GM12878 (cell line): Measurements from ENCODE around the gene HS6ST1. TPM values are rescaled to one million over a fixed set of nuclear protein-coding genes. Genes with fewer than 3 reads are reported as not detected.

ENCODE experiments used
- ATAC-seq: fragments of 200-7000 bp; cut with Tn5 transposase; 3 replicates; pipeline ENCODE4 v1.9.1; 2020; ENCODE audit warnings: mild to moderate bottlenecking, moderate library complexity
- BruUV-seq: library from RNA; stranded (reverse); fragments of 400-500 nt; replicated peaks from 2 replicates; lab custom pipeline; 2021; lab: Mats Ljungman, UMichigan
- CTCF ChIA-PET: fragments of 300-600 bp; sonication (Branson Sonifier 250); formaldehyde crosslinking; extraction: SDS; loops from one replicate; lab custom pipeline; 2021; ENCODE audit warnings: inconsistent platforms; lab: Yijun Ruan, JAX
- POLR2A ChIA-PET: fragments of 350-600 bp; formaldehyde crosslinking; extraction: SDS; loops from one replicate; lab custom pipeline; 2021; ENCODE audit warnings: inconsistent platforms; lab: Charles Lee
- RAD21 ChIA-PET: fragments of 300-600 bp; sonication (Branson Sonifier 250); formaldehyde crosslinking; loops from one replicate; lab custom pipeline; 2023; ENCODE audit warnings: antibody characterized with exemption; ENCODE audit not compliant: unreplicated experiment; lab: Charles Lee
- SMC1A ChIA-PET: fragments of 300-600 bp; sonication (Branson Sonifier 250); formaldehyde crosslinking; loops from one replicate; lab custom pipeline; 2023; ENCODE audit not compliant: unreplicated experiment, uncharacterized antibody; lab: Charles Lee
- DNase-seq: peaks from one replicate; pipeline ENCODE4 v3.0.0-alpha.2; 2011; ENCODE audit warnings: low read depth, low spot score
- FAIRE-seq: peaks from 3 replicates; lab custom pipeline; 2011; peaks lifted over from hg19 to GRCh38; lab: Jason Lieb, UNC
- H2AFZ ChIP-seq: 2 replicates; pipeline ENCODE4 v1.6.0; 2011; ENCODE audit warnings: low read depth, low read length, control low read depth; ENCODE audit not compliant: control insufficient read depth
- H3K27ac ChIP-seq: 2 replicates; pipeline ENCODE4 v1.5.1; 2011; ENCODE audit warnings: control low read depth; ENCODE audit not compliant: control insufficient read depth, insufficient read depth
- H3K27me3 ChIP-seq, 2 experiments: replicated peaks in 1 of 2; 2 replicates each; pipeline versions ENCODE4 v1.6.0 to v1.6.1; 2011; ENCODE audit warnings: low read length in 1 of 2; ENCODE audit not compliant: control insufficient read depth in 2 of 2, insufficient read depth in 2 of 2
- H3K36me3 ChIP-seq, 2 experiments: 2 replicates each; pipeline ENCODE4 v1.5.1; 2011; ENCODE audit warnings: low read length in 1 of 2; ENCODE audit not compliant: control insufficient read depth in 2 of 2, insufficient read depth in 2 of 2
- H3K4me1 ChIP-seq: 2 replicates; pipeline ENCODE4 v1.6.1; 2011; ENCODE audit warnings: mild to moderate bottlenecking, low read length, moderate library complexity, mixed read lengths; ENCODE audit not compliant: control insufficient read depth, insufficient read depth
- H3K4me2 ChIP-seq: 2 replicates; pipeline ENCODE4 v1.6.0; 2011; ENCODE audit warnings: control low read depth; ENCODE audit not compliant: control insufficient read depth, insufficient read depth
- H3K4me3 ChIP-seq: fragments of 200-600 bp; sonication (generic); 2 replicates; pipeline ENCODE4 v1.5.1; 2016
- H3K79me2 ChIP-seq: 2 replicates; pipeline ENCODE4 v1.6.0; 2011; ENCODE audit warnings: low read length; ENCODE audit not compliant: control insufficient read depth, insufficient read depth
- H3K9ac ChIP-seq: 2 replicates; pipeline ENCODE4 v1.8.0; 2011; ENCODE audit warnings: low read length, control low read depth, mixed read lengths; ENCODE audit not compliant: control insufficient read depth, insufficient read depth
- H3K9me3 ChIP-seq: replicated peaks from 3 replicates; pipeline ENCODE4 v1.5.1; 2011; ENCODE audit warnings: mild to moderate bottlenecking, low read length; ENCODE audit not compliant: control insufficient read depth, insufficient read depth
- H4K20me1 ChIP-seq: 2 replicates; pipeline ENCODE4 v1.6.0; 2011; ENCODE audit not compliant: control insufficient read depth, insufficient read depth
- BHLHE40 ChIP-seq, 2 experiments: fragments of 450-650 bp in 1 of 2; IDR thresholded peaks; 2 replicates each; pipeline ENCODE4 v1.6.1; 2011 to 2017; ENCODE audit warnings: low read depth in 2 of 2, borderline replicate concordance in 1 of 2, improper control_type of control experiment in 1 of 2, low read length in 1 of 2, mild to moderate bottlenecking in 1 of 2
- CHD4 ChIP-seq: fragments of 200-600 bp; sonication (generic); IDR thresholded peaks from 2 replicates; pipeline ENCODE4 v1.6.1; 2016; ENCODE audit warnings: mild to moderate bottlenecking
- CREB1 ChIP-seq: IDR thresholded peaks from 2 replicates; pipeline ENCODE4 v1.6.1; 2012; ENCODE audit warnings: low read depth, mild to moderate bottlenecking, inconsistent platforms
- EGR1 ChIP-seq, 2 experiments: IDR thresholded peaks; 1 replicate in 1 of 2; 2 replicates in 1 of 2; pipeline ENCODE4 v1.6.1; 2011 to 2012; ENCODE audit warnings: low read depth in 2 of 2, low read length in 2 of 2, borderline replicate concordance in 1 of 2, mild to moderate bottlenecking in 1 of 2, moderate library complexity in 1 of 2
- FOXM1 ChIP-seq: IDR thresholded peaks from 2 replicates; pipeline ENCODE4 v1.6.1; 2012; ENCODE audit warnings: low read depth, mild to moderate bottlenecking, inconsistent platforms, low read length, moderate library complexity
- HCFC1 ChIP-seq: fragments of 150-350 bp; IDR thresholded peaks from 2 replicates; pipeline ENCODE4 v1.6.1; 2014; ENCODE audit warnings: low read length
- LARP7 ChIP-seq: fragments of 450-650 bp; IDR thresholded peaks from 2 replicates; pipeline ENCODE4 v1.6.1; 2017; ENCODE audit warnings: mild to moderate bottlenecking
- MEF2A ChIP-seq: IDR thresholded peaks from 2 replicates; pipeline ENCODE4 v1.6.1; 2011; ENCODE audit warnings: low read depth, mild to moderate bottlenecking, low read length, moderate library complexity; ENCODE audit not compliant: insufficient read depth
- MEF2B ChIP-seq: fragments of 450-650 bp; IDR thresholded peaks from 2 replicates; pipeline ENCODE4 v1.6.1; 2018; ENCODE audit warnings: mild to moderate bottlenecking, moderate library complexity; ENCODE audit not compliant: partially characterized antibody, poor library complexity, severe bottlenecking
- RELB ChIP-seq: fragments of 450-650 bp; IDR thresholded peaks from 2 replicates; pipeline ENCODE4 v1.6.1; 2017; ENCODE audit warnings: low read depth, mild to moderate bottlenecking, moderate library complexity
- SREBF1 ChIP-seq: IDR thresholded peaks from 2 replicates; pipeline ENCODE4 v1.6.1; 2012; ENCODE audit warnings: mild to moderate bottlenecking, low read length
- SUZ12 ChIP-seq: fragments of 200-600 bp; sonication (generic); IDR thresholded peaks from one replicate; pipeline ENCODE4 v1.6.1; 2018; ENCODE audit warnings: antibody characterized with exemption, mild to moderate bottlenecking; ENCODE audit not compliant: unreplicated experiment
- USF1 ChIP-seq: IDR thresholded peaks from 2 replicates; pipeline ENCODE4 v1.6.1; 2011; ENCODE audit warnings: borderline replicate concordance, low read depth, mild to moderate bottlenecking, moderate library complexity, mixed read lengths, low read length; ENCODE audit not compliant: insufficient read depth; ENCODE audit errors: extremely low read length
- ZNF217 ChIP-seq: fragments of 450-650 bp; IDR thresholded peaks from 2 replicates; pipeline ENCODE4 v1.6.1; 2017; ENCODE audit warnings: antibody characterized with exemption, mild to moderate bottlenecking
- ZNF622 ChIP-seq: fragments of 450-650 bp; IDR thresholded peaks from 2 replicates; pipeline ENCODE4 v1.6.1; 2017; ENCODE audit warnings: mild to moderate bottlenecking, inconsistent platforms
- ZSCAN29 ChIP-seq: fragments of 450-650 bp; IDR thresholded peaks from 2 replicates; pipeline ENCODE4 v1.6.1; 2017; ENCODE audit warnings: mild to moderate bottlenecking, moderate library complexity
- WGBS: methylation state at CpG from one replicate; pipeline ENCODE4 v1.1.6; 2016; ENCODE audit warnings: low lambda C conversion rate; ENCODE audit not compliant: insufficient replicate concordance, insufficient coverage; ENCODE audit errors: missing lambda C conversion rate; 5-methylcytosine and 5-hydroxymethylcytosine counted together
- in situ Hi-C: fragments of 300-500 bp; cut with MboI; formaldehyde crosslinking; loops from 9 replicates; pipeline ENCODE4 v1.14.3; 2018; ENCODE audit warnings: mixed read lengths
- intact Hi-C: fragments of 100-400 bp; cut with micrococcal nuclease; formaldehyde crosslinking; loops from one replicate; pipeline ENCODE4 v1.14.2; 2022; ENCODE audit not compliant: unreplicated experiment
- polyA plus RNA-seq, 11 experiments: library from polyadenylated mRNA; depleted of rRNA in 4 of 11; unstranded in 6 of 11; stranded (reverse) in 5 of 11; fragments of >200 nt; fragmentation: Nextera tagmentation in 4 of 11; fragmentation: Illumina TruSeq in 1 of 11; extraction: Ambion mirVana in 4 of 11; extraction: Trizol in 1 of 11; gene quantifications; 1 replicate in 1 of 11; 2 replicates in 10 of 11; pipeline versions ENCODE4 v1.2.1 to v1.2.3, GENCODE V29; 2011 to 2016; ENCODE audit warnings: inconsistent platforms in 2 of 11, missing spikeins in 2 of 11, low read depth in 1 of 11
- total RNA-seq, 4 experiments: library from RNA; depleted of rRNA in 3 of 4; stranded (reverse); fragments of >200 nt in 3 of 4; fragmentation: Illumina TruSeq in 1 of 4; extraction: Trizol in 1 of 4; gene quantifications; 2 replicates each; pipeline versions ENCODE4 v1.2.1 to v1.2.3, GENCODE V29; 2013 to 2021
- TF ChIP-seq, protein P1 (sequence below): IDR thresholded peaks from 2 replicates; pipeline ENCODE4 v1.6.1; 2012; ENCODE audit warnings: low read length, inconsistent platforms

Gene HS6ST1
- total and polyA plus RNA-seq, 10 of the 15 experiments (the other 5 are each of a cell fraction or from before 2014, with no cell fraction given): 0.48 to 17.0 (median 4.7) TPM

DNA sequence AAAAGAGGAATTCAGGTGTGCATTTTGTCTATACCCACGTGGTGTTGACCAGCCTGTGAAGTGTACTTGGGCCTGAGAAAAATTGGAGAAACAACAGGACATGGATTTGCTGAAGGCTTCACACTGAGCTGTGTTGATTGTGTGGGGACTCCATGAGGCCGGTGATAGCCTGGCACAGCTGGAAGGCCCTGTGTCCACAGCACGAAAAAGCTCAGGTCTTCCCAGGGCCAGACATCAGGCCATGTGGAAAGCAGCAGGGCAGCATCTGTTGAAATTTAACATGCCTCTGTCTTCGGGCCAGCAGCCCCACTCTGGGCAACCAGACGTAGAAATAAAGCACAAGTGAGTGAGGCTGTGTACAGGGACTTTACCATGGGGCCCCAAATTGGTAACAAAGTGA is 84.1 kb downstream of the HS6ST1 start:
- Histone ChIP-seq H3K27ac (no peak overlapping the region), H3K36me3 (no peaks in the 10 kb centered on the region), H4K20me1 (no peaks in the 10 kb centered on the region), H2AFZ (no peak overlapping the region), H3K4me3 (no peak overlapping the region), H3K4me2 (no peak overlapping the region), H3K79me2 (no peaks in the 10 kb centered on the region), H3K27me3 (peaks cover 0 to 3% of the 10 kb centered on the region in 2 experiments; a peak in 1 of 4 replicates), H3K9me3 (no peaks in the 10 kb centered on the region), H3K4me1 (no peaks in the 10 kb centered on the region), H3K9ac (no peak overlapping the region)
- ATAC-seq: no peak
- in situ Hi-C loops (loop anchor here (5.0 kb wide), 1 partner anchor 167 kb away; no protein-coding TSS in a partner anchor), intact Hi-C loops (no loop called here)
- WGBS: 22% methylated on average over 5 of the region's 5 CpGs
- no peak for FAIRE-seq
- RAD21 ChIA-PET: interaction anchor here (0.9 to 1.1 kb wide), 2 partner anchors 170 to 643 kb away, joined by 3 to 4 read pairs; no protein-coding TSS in a partner anchor
- TF ChIP-seq SREBF1: no peak
- no peak for TF ChIP-seq BHLHE40 (IDR thresholded peaks at IDR 0.05; ENCODE audit: borderline replicate concordance in 1 of 2, low read depth in 2 of 2, low read length in 1 of 2)
- TF ChIP-seq MEF2B: no peak
- no peak for TF ChIP-seq HCFC1
- no peak for TF ChIP-seq CHD4
- TF ChIP-seq RELB: no peak
- no peak for TF ChIP-seq USF1
- TF ChIP-seq LARP7: no peak
- no peak for TF ChIP-seq ZNF217
- no peak for TF ChIP-seq ZSCAN29
- no peak for TF ChIP-seq FOXM1
- TF ChIP-seq SUZ12: no peak
- TF ChIP-seq, protein P1, sequence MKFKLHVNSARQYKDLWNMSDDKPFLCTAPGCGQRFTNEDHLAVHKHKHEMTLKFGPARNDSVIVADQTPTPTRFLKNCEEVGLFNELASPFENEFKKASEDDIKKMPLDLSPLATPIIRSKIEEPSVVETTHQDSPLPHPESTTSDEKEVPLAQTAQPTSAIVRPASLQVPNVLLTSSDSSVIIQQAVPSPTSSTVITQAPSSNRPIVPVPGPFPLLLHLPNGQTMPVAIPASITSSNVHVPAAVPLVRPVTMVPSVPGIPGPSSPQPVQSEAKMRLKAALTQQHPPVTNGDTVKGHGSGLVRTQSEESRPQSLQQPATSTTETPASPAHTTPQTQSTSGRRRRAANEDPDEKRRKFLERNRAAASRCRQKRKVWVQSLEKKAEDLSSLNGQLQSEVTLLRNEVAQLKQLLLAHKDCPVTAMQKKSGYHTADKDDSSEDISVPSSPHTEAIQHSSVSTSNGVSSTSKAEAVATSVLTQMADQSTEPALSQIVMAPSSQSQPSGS: no peak
- TF ChIP-seq MEF2A: no peak
- no peak for TF ChIP-seq EGR1 (IDR thresholded peaks at IDR 0.05; ENCODE audit: borderline replicate concordance in 1 of 2, low read depth in 2 of 2, low read length in 2 of 2)
- no peak for TF ChIP-seq CREB1
- TF ChIP-seq ZNF622: no peak
- POLR2A ChIA-PET: interaction anchor here (0.6 kb wide), 1 partner anchor 83 kb away, joined by 5 read pairs; no protein-coding TSS in a partner anchor
- no TSS peak for BruUV-seq
- DNase-seq: no peak
- SMC1A ChIA-PET: interaction anchor here (1.4 kb wide), 1 partner anchor 170 kb away, joined by 4 read pairs; no protein-coding TSS in a partner anchor
- CTCF ChIA-PET: interaction anchor here (0.9 to 7.0 kb wide), 5 partner anchors 9 to 643 kb away, joined by 3 to 48 read pairs (median 4); no protein-coding TSS in a partner anchor
